HEK293T (cell line): ENCODE results near the gene SEMA3E.

Experiments
- BHLHE40 ChIP-seq: fragments of 450-650 bp; IDR thresholded peaks from 2 replicates; pipeline ENCODE4 v1.6.1; 2016; ENCODE audit warnings: mild to moderate bottlenecking, moderate library complexity, borderline replicate concordance
- FOXA1 ChIP-seq: fragments of 450-650 bp; IDR thresholded peaks from 2 replicates; pipeline ENCODE4 v1.6.1; 2016; ENCODE audit warnings: mild to moderate bottlenecking
- FOXM1 ChIP-seq: fragments of 450-650 bp; IDR thresholded peaks from 2 replicates; pipeline ENCODE4 v1.6.1; 2017; ENCODE audit warnings: mild to moderate bottlenecking, borderline replicate concordance
- L3MBTL2 ChIP-seq: fragments of 450-650 bp; conservative IDR thresholded peaks from 2 replicates; pipeline ENCODE4 v1.6.1; 2016; ENCODE audit warnings: mild to moderate bottlenecking

- TF ChIP-seq L3MBTL2 = no peak
- TF ChIP-seq BHLHE40 = no peak
- TF ChIP-seq FOXM1 = no peak
- TF ChIP-seq FOXA1 = no peak
Observed at GRCh38 chr7:83550100-83550499, 98.8 kb downstream of the SEMA3E start.
